ENCODE data around the gene LCN15.

LCN15 gene

GRCh38 chr9:136794281-136794999, 30.1 kb upstream of the LCN15 start:
- TF ChIP-seq GLIS3 (CRISPR knock-in tag; IDR thresholded peaks at IDR 0.05) (no peak), CREB5 (CRISPR knock-in tag; IDR thresholded peaks at IDR 0.05; ENCODE audit: low read depth) (no peak), ZFP3 (CRISPR knock-in tag; IDR thresholded peaks at IDR 0.05) (no peak), CSDC2 (CRISPR knock-in tag; IDR thresholded peaks at IDR 0.05) (no peak), ZNF70 (CRISPR knock-in tag; IDR thresholded peaks at IDR 0.05) (no peak), BACH2 (CRISPR knock-in tag; IDR thresholded peaks at IDR 0.05; ENCODE audit: borderline replicate concordance) (no peak), PATZ1 (CRISPR knock-in tag; IDR thresholded peaks at IDR 0.05; ENCODE audit: borderline replicate concordance) (no peak), TCF4 (CRISPR knock-in tag; IDR thresholded peaks at IDR 0.05; ENCODE audit: borderline replicate concordance) (no peak), POU6F1 (CRISPR knock-in tag; IDR thresholded peaks at IDR 0.05; ENCODE audit: borderline replicate concordance, low read depth) (no peak), ZNF565 (CRISPR knock-in tag; conservative IDR thresholded peaks at IDR 0.05; ENCODE audit: low read depth) (no peak), SNAI2 (CRISPR knock-in tag; IDR thresholded peaks at IDR 0.05) (no peak), RARB (CRISPR knock-in tag; IDR thresholded peaks at IDR 0.05) (no peak), OSR1 (CRISPR knock-in tag; IDR thresholded peaks at IDR 0.05) (no peak), ZNF8 (CRISPR knock-in tag; IDR thresholded peaks at IDR 0.05) (no peak), ARNTL (CRISPR knock-in tag; IDR thresholded peaks at IDR 0.05; ENCODE audit: borderline replicate concordance, low read depth) (no peak), ESRRG (CRISPR knock-in tag; IDR thresholded peaks at IDR 0.05) (no peak)
- ATAC-seq, result no peak

- no peak for ATAC-seq
- no peak for TF ChIP-seq ISL1 (CRISPR knock-in tag; IDR thresholded peaks at IDR 0.05)
- TF ChIP-seq CSRNP3 (CRISPR knock-in tag; IDR thresholded peaks at IDR 0.05), result no peak
- no peak for TF ChIP-seq OSR1 (CRISPR knock-in tag; IDR thresholded peaks at IDR 0.05)
- TF ChIP-seq ZNF565 (CRISPR knock-in tag; conservative IDR thresholded peaks at IDR 0.05; ENCODE audit: low read depth), result no peak
- no peak for TF ChIP-seq BACH2 (CRISPR knock-in tag; IDR thresholded peaks at IDR 0.05; ENCODE audit: borderline replicate concordance)
- no peak for TF ChIP-seq PPARA (CRISPR knock-in tag; IDR thresholded peaks at IDR 0.05; ENCODE audit: borderline replicate concordance)
- no peak for TF ChIP-seq ZC3H10 (CRISPR knock-in tag; IDR thresholded peaks at IDR 0.05)
- TF ChIP-seq ZNF8 (CRISPR knock-in tag; IDR thresholded peaks at IDR 0.05), result no peak
Observed at GRCh38 chr9:136793086-136793946, 29.0 kb upstream of the LCN15 start.

- ATAC-seq, result no peak
- TF ChIP-seq ZFP30 (CRISPR knock-in tag; IDR thresholded peaks at IDR 0.05) (no peak), ZNF8 (CRISPR knock-in tag; IDR thresholded peaks at IDR 0.05) (no peak), ISL1 (CRISPR knock-in tag; IDR thresholded peaks at IDR 0.05) (no peak), GLIS3 (CRISPR knock-in tag; IDR thresholded peaks at IDR 0.05) (no peak), PPARA (CRISPR knock-in tag; IDR thresholded peaks at IDR 0.05; ENCODE audit: borderline replicate concordance) (no peak), PATZ1 (CRISPR knock-in tag; IDR thresholded peaks at IDR 0.05; ENCODE audit: borderline replicate concordance) (no peak), TOX (CRISPR knock-in tag; IDR thresholded peaks at IDR 0.05; ENCODE audit: borderline replicate concordance) (no peak)
Observed at GRCh38 chr9:136792321-136793085, 28.2 kb upstream of the LCN15 start.

All from SK-N-SH treated with all-trans-retinoic acid at 6 μM for 48 hours (cell line).